ENCODE measurements around the gene GPR132. TPM values are rescaled to one million over a fixed set of nuclear protein-coding genes. Genes with fewer than 3 reads are reported as not detected.

Gene GPR132
- total RNA-seq, 1 donor from 2014 or later, result not detected

- intact Hi-C loops (cut with DNase I), result loop anchor here (5.0 to 10.0 kb wide), 2 partner anchors 68 to 461 kb away; partner anchors contain the start of gene CRIP1
- Histone ChIP-seq H3K4me1 (peaks cover 10 to 16% of the 10 kb centered on the region in 2 donors), H3K4me3 (no peak overlapping the region), H3K9me3 (no peaks in the 10 kb centered on the region), H3K36me3 (no peaks in the 10 kb centered on the region), H3K27ac (no peak overlapping the region), H3K27me3 (no peaks in the 10 kb centered on the region)
- no peak for TF ChIP-seq CTCF (IDR thresholded peaks at IDR 0.05)
- no peak for DNase-seq (ENCODE audit: low spot score in 2 of 2)
These were observed 41.3 kb downstream of the GPR132 start for GRCh38 chr14:105023791-105024480.

DNA sequence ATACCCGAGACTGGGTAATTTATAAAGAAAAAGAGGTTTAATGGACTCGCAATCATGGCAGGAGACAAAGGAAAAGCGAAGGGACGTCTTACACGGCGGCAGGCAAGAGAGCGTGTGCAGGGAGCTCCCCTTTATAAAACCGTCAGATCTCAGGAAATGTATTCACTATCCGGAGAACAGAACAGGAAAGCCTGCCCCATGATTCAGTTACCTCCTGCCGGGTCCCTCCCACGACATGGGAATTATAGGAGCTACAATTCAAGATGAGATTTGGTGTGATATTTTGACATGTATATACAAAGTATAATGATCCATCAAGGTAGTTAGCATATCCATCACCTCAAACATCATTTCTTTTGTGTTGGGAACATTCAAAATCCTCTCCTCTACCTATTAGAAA is 42.1 kb downstream of the GPR132 start:
- Histone ChIP-seq H3K27ac (no peak overlapping the region), H3K9me3 (no peaks in the 10 kb centered on the region), H3K4me1 (peaks cover 10 to 16% of the 10 kb centered on the region in 2 donors), H3K27me3 (no peaks in the 10 kb centered on the region), H3K36me3 (no peaks in the 10 kb centered on the region), H3K4me3 (no peak overlapping the region)
- DNase-seq (ENCODE audit: low spot score in 2 of 2), result no peak
- no peak for TF ChIP-seq CTCF (IDR thresholded peaks at IDR 0.05)
- intact Hi-C loops (cut with DNase I), result loop anchor here (5.0 to 10.0 kb wide), 2 partner anchors 69 to 462 kb away; partner anchors contain the start of gene CRIP1

GRCh38 chr14:105022276-105022670 is 43.0 kb downstream of the GPR132 start:
- no peak for TF ChIP-seq CTCF (IDR thresholded peaks at IDR 0.05)
- intact Hi-C loops (cut with DNase I), result loop anchor here (5.0 to 10.0 kb wide), 2 partner anchors 70 to 463 kb away; partner anchors contain the start of gene CRIP1
- no peaks in the 10 kb centered on the region for H3K27me3 ChIP-seq
- peaks cover 10% of the 10 kb centered on the region in 2 donors for H3K4me1 ChIP-seq
- H3K36me3 ChIP-seq, result no peaks in the 10 kb centered on the region
- peak overlapping the region in 1 of 2 donors; percentile 87 for H3K4me3 ChIP-seq
- DNase-seq (ENCODE audit: low spot score in 2 of 2), result no peak
- no peak overlapping the region for H3K27ac ChIP-seq
- no peaks in the 10 kb centered on the region for H3K9me3 ChIP-seq

- peak overlapping the region; percentile 51 to 69 for H3K27ac ChIP-seq
- no peaks in the 10 kb centered on the region for H3K27me3 ChIP-seq
- H3K36me3 ChIP-seq, result no peaks in the 10 kb centered on the region
- DNase-seq (ENCODE audit: low spot score in 2 of 2), result peak in 1 of 2 donors; percentile 70
- peaks cover 10% of the 10 kb centered on the region in 2 donors for H3K4me1 ChIP-seq
- H3K9me3 ChIP-seq, result no peaks in the 10 kb centered on the region
- intact Hi-C loops (cut with DNase I), result loop anchor here (1.0 to 10.0 kb wide), 6 partner anchors 24 to 463 kb away; partner anchors contain the start of genes CLBA1 and CRIP1
- H3K4me3 ChIP-seq, result peak overlapping the region; percentile 87 to 100
- no peak for TF ChIP-seq CTCF (IDR thresholded peaks at IDR 0.05)
These were observed 43.5 kb downstream of the GPR132 start for GRCh38 chr14:105021656-105022275.

- Histone ChIP-seq H3K4me1 (peaks cover 10% of the 10 kb centered on the region in 2 donors), H3K27me3 (no peaks in the 10 kb centered on the region), H3K9me3 (no peaks in the 10 kb centered on the region), H3K36me3 (no peaks in the 10 kb centered on the region), H3K27ac (peak within 1 kb of the TSS; percentile 51 to 69), H3K4me3 (peak within 1 kb of the TSS; percentile 87 to 100)
- DNase-seq (ENCODE audit: low spot score in 2 of 2), result peak; percentile 90 to 98
- no peak for TF ChIP-seq CTCF (IDR thresholded peaks at IDR 0.05)
- intact Hi-C loops (cut with DNase I), result loop anchor here (1.0 to 10.0 kb wide), 6 partner anchors 24 to 464 kb away; partner anchors contain the start of genes CLBA1 and CRIP1
These were observed 44.2 kb downstream of the GPR132 start, which contains the start of gene CDCA4 for GRCh38 chr14:105020815-105021655. Gene CDCA4 (minus strand): TSS chr14:105021083. CDS start chr14:105011929, 9,154 bp downstream.
